GM12878 (cell line): ENCODE data around the gene EIF5. TPM values are rescaled to one million over a fixed set of nuclear protein-coding genes. Genes with fewer than 3 reads are reported as not detected.

Source experiments
- CBX3 ChIP-seq: fragments of 200-600 bp; sonication (generic); IDR thresholded peaks from 2 replicates; pipeline ENCODE4 v1.6.1; 2016; ENCODE audit warnings: low read depth, borderline replicate concordance
- CBX5 ChIP-seq: sonication (generic); IDR thresholded peaks from 2 replicates; pipeline ENCODE4 v1.6.1; 2016; ENCODE audit warnings: low read depth, moderate library complexity, mild to moderate bottlenecking, inconsistent platforms
- CHD2 ChIP-seq: IDR thresholded peaks from 2 replicates; pipeline ENCODE4 v1.6.1; 2011; ENCODE audit warnings: low read depth, low read length, improper control_type of control experiment, borderline replicate concordance
- EGR1 ChIP-seq, 2 experiments: IDR thresholded peaks; 1 replicate in 1 of 2; 2 replicates in 1 of 2; pipeline ENCODE4 v1.6.1; 2011 to 2012; ENCODE audit warnings: low read depth in 2 of 2, low read length in 2 of 2, borderline replicate concordance in 1 of 2, mild to moderate bottlenecking in 1 of 2, moderate library complexity in 1 of 2
- GATAD2B ChIP-seq: fragments of 450-650 bp; conservative IDR thresholded peaks from 2 replicates; pipeline ENCODE4 v1.6.1; 2017; ENCODE audit warnings: low read depth, mild to moderate bottlenecking, moderate library complexity
- HSF1 ChIP-seq: fragments of 150-350 bp; IDR thresholded peaks from 2 replicates; pipeline ENCODE4 v1.6.1; 2014; ENCODE audit warnings: mild to moderate bottlenecking, low read depth, low read length
- JUND ChIP-seq: IDR thresholded peaks from 2 replicates; pipeline ENCODE4 v1.6.1; 2012; ENCODE audit warnings: low read depth, mild to moderate bottlenecking, low read length, improper control_type of control experiment, moderate library complexity
- KAT2A ChIP-seq: conservative IDR thresholded peaks from 2 replicates; pipeline ENCODE4 v1.6.1; 2011; ENCODE audit warnings: low read depth, low read length; ENCODE audit not compliant: control insufficient read depth
- KLF5 ChIP-seq: fragments of 450-650 bp; IDR thresholded peaks from 2 replicates; pipeline ENCODE4 v1.6.1; 2014; ENCODE audit warnings: mild to moderate bottlenecking; ENCODE audit not compliant: partially characterized antibody
- MEF2A ChIP-seq: IDR thresholded peaks from 2 replicates; pipeline ENCODE4 v1.6.1; 2011; ENCODE audit warnings: low read depth, mild to moderate bottlenecking, low read length, moderate library complexity; ENCODE audit not compliant: insufficient read depth
- MTA3 ChIP-seq: IDR thresholded peaks from 2 replicates; pipeline ENCODE4 v1.6.1; 2012; ENCODE audit warnings: low read length, inconsistent platforms, borderline replicate concordance
- MYB ChIP-seq: fragments of 150-350 bp; IDR thresholded peaks from 2 replicates; pipeline ENCODE4 v1.6.1; 2014; ENCODE audit warnings: mild to moderate bottlenecking, low read depth, low read length, borderline replicate concordance
- NR2C2 ChIP-seq: IDR thresholded peaks from 2 replicates; pipeline ENCODE4 v1.6.1; 2011; ENCODE audit warnings: borderline replicate concordance, low read depth; ENCODE audit not compliant: control insufficient read depth, insufficient read length
- NR2F1 ChIP-seq: fragments of 450-650 bp; conservative IDR thresholded peaks from 2 replicates; pipeline ENCODE4 v1.6.1; 2017; ENCODE audit warnings: mild to moderate bottlenecking
- NRF1 ChIP-seq: conservative IDR thresholded peaks from 2 replicates; pipeline ENCODE4 v1.6.1; 2011; ENCODE audit warnings: mild to moderate bottlenecking, low read depth, low read length, improper control_type of control experiment
- PAX5 ChIP-seq: IDR thresholded peaks from 2 replicates; pipeline ENCODE4 v1.6.1; 2011; ENCODE audit warnings: low read depth, low read length, borderline replicate concordance
- POU2F2 ChIP-seq: IDR thresholded peaks from 3 replicates; pipeline ENCODE4 v1.6.1; 2011; ENCODE audit warnings: low read depth, mild to moderate bottlenecking, low read length, borderline replicate concordance
- SMARCA5 ChIP-seq: fragments of 450-650 bp; IDR thresholded peaks from 2 replicates; pipeline ENCODE4 v1.6.1; 2017; ENCODE audit warnings: mild to moderate bottlenecking
- SPI1 ChIP-seq: IDR thresholded peaks from 2 replicates; pipeline ENCODE4 v1.6.1; 2011; ENCODE audit warnings: low read depth, mild to moderate bottlenecking, low read length, moderate library complexity, borderline replicate concordance; ENCODE audit not compliant: insufficient read depth
- SRF ChIP-seq, 2 experiments: IDR thresholded peaks; 2 replicates each; pipeline ENCODE4 v1.6.1; 2011; ENCODE audit warnings: low read depth in 2 of 2, low read length in 2 of 2, mild to moderate bottlenecking in 1 of 2, moderate library complexity in 1 of 2
- TCF7 ChIP-seq: IDR thresholded peaks from 2 replicates; pipeline ENCODE4 v1.6.1; 2014; ENCODE audit warnings: antibody characterized with exemption, borderline replicate concordance
- polyA plus RNA-seq, 11 experiments: library from polyadenylated mRNA; depleted of rRNA in 4 of 11; unstranded in 6 of 11; stranded (reverse) in 5 of 11; fragments of >200 nt; fragmentation: Nextera tagmentation in 4 of 11; fragmentation: Illumina TruSeq in 1 of 11; extraction: Ambion mirVana in 4 of 11; extraction: Trizol in 1 of 11; gene quantifications; 1 replicate in 1 of 11; 2 replicates in 10 of 11; pipeline versions ENCODE4 v1.2.1 to v1.2.3, GENCODE V29; 2011 to 2016; ENCODE audit warnings: inconsistent platforms in 2 of 11, missing spikeins in 2 of 11, low read depth in 1 of 11
- total RNA-seq, 4 experiments: library from RNA; depleted of rRNA in 3 of 4; stranded (reverse); fragments of >200 nt in 3 of 4; fragmentation: Illumina TruSeq in 1 of 4; extraction: Trizol in 1 of 4; gene quantifications; 2 replicates each; pipeline versions ENCODE4 v1.2.1 to v1.2.3, GENCODE V29; 2013 to 2021
- TF ChIP-seq, protein P1 (sequence below): IDR thresholded peaks from 2 replicates; pipeline ENCODE4 v1.6.1; 2012; ENCODE audit warnings: low read depth, low read length, improper control_type of control experiment
- TF ChIP-seq, protein P2 (sequence below): fragments of 450-650 bp; IDR thresholded peaks from 2 replicates; pipeline ENCODE4 v1.6.1; 2017; ENCODE audit warnings: low read depth, mild to moderate bottlenecking, moderate library complexity
- TF ChIP-seq, protein P3 (sequence below): IDR thresholded peaks from 2 replicates; pipeline ENCODE4 v1.6.1; 2011; ENCODE audit warnings: borderline replicate concordance, low read depth, mild to moderate bottlenecking, moderate library complexity, low read length; ENCODE audit not compliant: insufficient read depth, poor library complexity, severe bottlenecking

EIF5 gene
- total and polyA plus RNA-seq, 10 of the 15 experiments (the other 5 are each of a cell fraction or from before 2014, with no cell fraction given) = 51.2 to 360 (median 115) TPM

GRCh38 chr14:103292426-103293374 lies 41.3 kb upstream of the EIF5 start (continued):
- TF ChIP-seq POU2F2 (peak; percentile 71; the same call in 1 of the 3 replicates), SPI1 (no peak), EGR1 (IDR thresholded peaks at IDR 0.05; ENCODE audit: borderline replicate concordance in 1 of 2, low read depth in 2 of 2, low read length in 2 of 2) (no peak), PAX5 (peak; percentile 88), CHD2 (0 out of 2 replicates have a peak, but pooled peaks have one; percentile 20), KLF5 (no peak), SRF (IDR thresholded peaks at IDR 0.05; ENCODE audit: low read depth in 2 of 2, low read length in 2 of 2) (no peak), MEF2A (no peak), CBX3 (no peak), KAT2A (no peak), JUND (no peak), MYB (no peak), HSF1 (no peak), SMARCA5 (peak; percentile 93), CBX5 (no peak), TCF7 (no peak), NR2F1 (peak; percentile 52), GATAD2B (peak; percentile 35; the same call in 1 of the 2 replicates), MTA3 (no peak), NRF1 (no peak), NR2C2 (no peak)
- TF ChIP-seq, protein P1, sequence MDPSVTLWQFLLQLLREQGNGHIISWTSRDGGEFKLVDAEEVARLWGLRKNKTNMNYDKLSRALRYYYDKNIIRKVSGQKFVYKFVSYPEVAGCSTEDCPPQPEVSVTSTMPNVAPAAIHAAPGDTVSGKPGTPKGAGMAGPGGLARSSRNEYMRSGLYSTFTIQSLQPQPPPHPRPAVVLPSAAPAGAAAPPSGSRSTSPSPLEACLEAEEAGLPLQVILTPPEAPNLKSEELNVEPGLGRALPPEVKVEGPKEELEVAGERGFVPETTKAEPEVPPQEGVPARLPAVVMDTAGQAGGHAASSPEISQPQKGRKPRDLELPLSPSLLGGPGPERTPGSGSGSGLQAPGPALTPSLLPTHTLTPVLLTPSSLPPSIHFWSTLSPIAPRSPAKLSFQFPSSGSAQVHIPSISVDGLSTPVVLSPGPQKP = no peak
- TF ChIP-seq, protein P2, sequence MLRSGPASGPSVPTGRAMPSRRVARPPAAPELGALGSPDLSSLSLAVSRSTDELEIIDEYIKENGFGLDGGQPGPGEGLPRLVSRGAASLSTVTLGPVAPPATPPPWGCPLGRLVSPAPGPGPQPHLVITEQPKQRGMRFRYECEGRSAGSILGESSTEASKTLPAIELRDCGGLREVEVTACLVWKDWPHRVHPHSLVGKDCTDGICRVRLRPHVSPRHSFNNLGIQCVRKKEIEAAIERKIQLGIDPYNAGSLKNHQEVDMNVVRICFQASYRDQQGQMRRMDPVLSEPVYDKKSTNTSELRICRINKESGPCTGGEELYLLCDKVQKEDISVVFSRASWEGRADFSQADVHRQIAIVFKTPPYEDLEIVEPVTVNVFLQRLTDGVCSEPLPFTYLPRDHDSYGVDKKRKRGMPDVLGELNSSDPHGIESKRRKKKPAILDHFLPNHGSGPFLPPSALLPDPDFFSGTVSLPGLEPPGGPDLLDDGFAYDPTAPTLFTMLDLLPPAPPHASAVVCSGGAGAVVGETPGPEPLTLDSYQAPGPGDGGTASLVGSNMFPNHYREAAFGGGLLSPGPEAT = no peak
- TF ChIP-seq, protein P3, sequence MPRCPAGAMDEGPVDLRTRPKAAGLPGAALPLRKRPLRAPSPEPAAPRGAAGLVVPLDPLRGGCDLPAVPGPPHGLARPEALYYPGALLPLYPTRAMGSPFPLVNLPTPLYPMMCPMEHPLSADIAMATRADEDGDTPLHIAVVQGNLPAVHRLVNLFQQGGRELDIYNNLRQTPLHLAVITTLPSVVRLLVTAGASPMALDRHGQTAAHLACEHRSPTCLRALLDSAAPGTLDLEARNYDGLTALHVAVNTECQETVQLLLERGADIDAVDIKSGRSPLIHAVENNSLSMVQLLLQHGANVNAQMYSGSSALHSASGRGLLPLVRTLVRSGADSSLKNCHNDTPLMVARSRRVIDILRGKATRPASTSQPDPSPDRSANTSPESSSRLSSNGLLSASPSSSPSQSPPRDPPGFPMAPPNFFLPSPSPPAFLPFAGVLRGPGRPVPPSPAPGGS = no peak
